Endothelial cell of umbilical vein (primary cell): ENCODE data around the gene MAGI3. TPM values are rescaled to one million over a fixed set of nuclear protein-coding genes. Genes with fewer than 3 reads are reported as not detected.

Experiments used
- BruUV-seq: library from RNA; stranded (reverse); fragments of 400-500 nt; replicated peaks from 2 replicates; lab custom pipeline; 2021; lab: Mats Ljungman, UMichigan
- CTCF ChIA-PET: fragments of 300-600, 350-600 bp; sonication (Branson Sonifier 250); formaldehyde crosslinking; loops from one replicate; lab custom pipeline; 2021; ENCODE audit warnings: antibody characterized with exemption, inconsistent platforms; lab: Charles Lee
- POLR2A ChIA-PET: fragments of 300-600, 350-600 bp; sonication (Branson Sonifier 250); formaldehyde crosslinking; loops from one replicate; lab custom pipeline; 2021; ENCODE audit warnings: antibody characterized with exemption, inconsistent platforms; lab: Charles Lee
- DNase-seq: peaks from one replicate; pipeline ENCODE4 v3.0.0-alpha.2; 2011; ENCODE audit warnings: low read depth, low spot score
- FAIRE-seq: peaks from 2 replicates; lab custom pipeline; 2011; peaks lifted over from hg19 to GRCh38; lab: Jason Lieb, UNC
- H2AFZ ChIP-seq: 2 replicates; pipeline ENCODE4 v1.6.0; 2012; ENCODE audit warnings: low read depth, low read length, control low read depth, inconsistent platforms
- H3K27ac ChIP-seq: 2 replicates; pipeline ENCODE4 v1.5.1; 2011; ENCODE audit warnings: low read depth, mild to moderate bottlenecking, control low read depth, low read length, moderate library complexity; ENCODE audit not compliant: insufficient read depth
- H3K27me3 ChIP-seq, 2 experiments: 2 replicates each; pipeline versions ENCODE4 v1.6.0 to v1.6.1; 2011; ENCODE audit warnings: low read length in 2 of 2, mixed read lengths in 1 of 2; ENCODE audit not compliant: control insufficient read depth in 2 of 2, insufficient read depth in 2 of 2
- H3K36me3 ChIP-seq, 2 experiments: 2 replicates in 1 of 2; 3 replicates in 1 of 2; pipeline ENCODE4 v1.5.1; 2011; ENCODE audit warnings: low read length in 2 of 2, mild to moderate bottlenecking in 1 of 2, moderate library complexity in 1 of 2; ENCODE audit not compliant: control insufficient read depth in 2 of 2, insufficient read depth in 2 of 2; ENCODE audit errors: extremely low read depth in 1 of 2
- H3K4me1 ChIP-seq: 3 replicates; pipeline ENCODE4 v1.5.1; 2011; ENCODE audit warnings: mild to moderate bottlenecking, low read length; ENCODE audit not compliant: control insufficient read depth, insufficient read depth; ENCODE audit errors: extremely low read depth
- H3K4me2 ChIP-seq: 2 replicates; pipeline ENCODE4 v1.6.1; 2011; ENCODE audit warnings: low read length, control low read depth, mixed read lengths; ENCODE audit not compliant: insufficient read depth
- H3K4me3 ChIP-seq, 3 experiments: fragments of 200-600 bp in 1 of 3; sonication (generic), shearing (Covaris generic) in 1 of 3; replicated peaks in 1 of 3; 2 replicates each; pipeline ENCODE4 v1.5.1; 2011 to 2016; ENCODE audit warnings: control low read depth in 3 of 3, low read length in 3 of 3, mild to moderate bottlenecking in 2 of 3, inconsistent platforms in 1 of 3, low read depth in 1 of 3, moderate library complexity in 1 of 3; ENCODE audit not compliant: insufficient read depth in 1 of 3
- H3K79me2 ChIP-seq: 2 replicates; pipeline ENCODE4 v1.6.0; 2012; ENCODE audit warnings: low read length, inconsistent platforms; ENCODE audit not compliant: control insufficient read depth, insufficient read depth
- H3K9ac ChIP-seq: replicated peaks from 2 replicates; pipeline ENCODE3; 2011; ENCODE audit warnings: low read length, control low read depth; ENCODE audit not compliant: insufficient read depth; ENCODE audit errors: extremely low read depth
- H3K9me1 ChIP-seq: replicated peaks from 3 replicates; pipeline ENCODE4 v1.6.0; 2011; ENCODE audit warnings: mild to moderate bottlenecking, low read length; ENCODE audit not compliant: control insufficient read depth, insufficient read depth; ENCODE audit errors: extremely low read depth
- H3K9me3 ChIP-seq: replicated peaks from 2 replicates; pipeline ENCODE4 v1.5.1; 2012; ENCODE audit warnings: low read length, inconsistent platforms; ENCODE audit not compliant: control insufficient read depth, insufficient read depth
- H4K20me1 ChIP-seq: replicated peaks from 2 replicates; pipeline ENCODE3; 2011; ENCODE audit warnings: mild to moderate bottlenecking, low read length; ENCODE audit not compliant: control insufficient read depth, insufficient read depth; ENCODE audit errors: extremely low read depth
- CTCF ChIP-seq, 2 donors: IDR thresholded peaks; 1 replicate in 1 of 2; 2 replicates in 1 of 2; pipeline ENCODE4 v1.5.1; 2011; ENCODE audit warnings: low read length in 2 of 2, mild to moderate bottlenecking in 2 of 2, moderate library complexity in 2 of 2, control low read depth in 1 of 2, inconsistent platforms in 1 of 2, low read depth in 1 of 2; ENCODE audit not compliant: insufficient read depth in 1 of 2; ENCODE audit errors: extremely low read depth in 1 of 2
- EZH2 ChIP-seq: IDR thresholded peaks from 2 replicates; pipeline ENCODE4 v1.6.1; 2012; ENCODE audit warnings: borderline replicate concordance, low read depth, mild to moderate bottlenecking, moderate library complexity, low read length, inconsistent platforms; ENCODE audit not compliant: severe bottlenecking
- FOS ChIP-seq: IDR thresholded peaks from 2 replicates; pipeline ENCODE4 v1.6.1; 2011; ENCODE audit warnings: mild to moderate bottlenecking, low read length, moderate library complexity, borderline replicate concordance; ENCODE audit not compliant: insufficient read depth
- GATA2 ChIP-seq: IDR thresholded peaks from 2 replicates; pipeline ENCODE4 v1.7.0; 2011; ENCODE audit warnings: low read depth, mild to moderate bottlenecking, moderate library complexity, mixed read lengths, low read length; ENCODE audit not compliant: insufficient read length, insufficient read depth
- JUN ChIP-seq: IDR thresholded peaks from 2 replicates; pipeline ENCODE4 v1.6.1; 2011; ENCODE audit warnings: borderline replicate concordance, low read depth; ENCODE audit not compliant: insufficient read length, insufficient read depth
- MAX ChIP-seq: IDR thresholded peaks from 2 replicates; pipeline ENCODE4 v1.6.1; 2011; ENCODE audit not compliant: insufficient read depth, insufficient read length
- MYC ChIP-seq: IDR thresholded peaks from one replicate; pipeline ENCODE4 v1.6.1; 2011; ENCODE audit warnings: mild to moderate bottlenecking, low read depth, low read length
- POLR2A ChIP-seq: IDR thresholded peaks from 2 replicates; pipeline ENCODE4 v1.6.1; 2012; ENCODE audit warnings: low read depth, mild to moderate bottlenecking, control low read depth, low read length
- POLR2AphosphoS5 ChIP-seq: IDR thresholded peaks from 2 replicates; pipeline ENCODE4 v1.6.1; 2012; ENCODE audit warnings: low read depth, mild to moderate bottlenecking, control low read depth, low read length, moderate library complexity; ENCODE audit not compliant: insufficient read depth
- dilution Hi-C: fragments of 300-500 bp; cut with MboI; formaldehyde crosslinking; loops from one replicate; pipeline ENCODE4 v1.15.0; 2019; ENCODE audit warnings: low sequenced_read_pairs; ENCODE audit not compliant: extremely low pct_ligation_motif_present
- intact Hi-C: fragments of 100-400 bp; cut with micrococcal nuclease; formaldehyde crosslinking; loops from one replicate; pipeline ENCODE4 v1.10.0; 2022
- polyA plus RNA-seq, 4 experiments: library from polyadenylated mRNA; depleted of rRNA in 3 of 4; stranded (reverse) in 3 of 4; unstranded in 1 of 4; fragments of >200 nt; gene quantifications; 2 replicates each; pipeline versions ENCODE4 v1.2.1 to v1.2.3, GENCODE V29; 2011 to 2012; ENCODE audit warnings: missing spikeins in 1 of 4
- total RNA-seq: library from RNA; stranded (reverse); gene quantifications from 2 replicates; pipeline ENCODE4 v1.2.3, GENCODE V29; 2021

MAGI3 gene
- total and polyA plus RNA-seq, 2 donors (not counting 3 experiments of a cell fraction or from before 2014, with no cell fraction given), result 2.8 to 16.1 TPM

GRCh38 chr1:113657556-113658063 lies 267.3 kb downstream of the MAGI3 start:
- DNase-seq, result peak; percentile 3
- H3K9me1 ChIP-seq, result no peaks in the 10 kb centered on the region
- H3K9me3 ChIP-seq, result no peaks in the 10 kb centered on the region
- no peak overlapping the region for H2AFZ ChIP-seq
- no peaks in the 10 kb centered on the region for H4K20me1 ChIP-seq
- no peak overlapping the region for H3K9ac ChIP-seq
- intact Hi-C loops (loop anchor here (5.0 kb wide), 1 partner anchor 265 kb away; the partner anchor contains the start of gene MAGI3), dilution Hi-C loops (no loop called here)
- no peak overlapping the region for H3K4me3 ChIP-seq
- ChIA-PET POLR2A (no interaction called here), CTCF (interaction anchor here (0.9 to 1.5 kb wide), 2 partner anchors 13 to 380 kb away, joined by 3 to 4 read pairs; no protein-coding TSS in a partner anchor)
- H3K27me3 ChIP-seq, result no peaks in the 10 kb centered on the region
- H3K79me2 ChIP-seq, result no peaks in the 10 kb centered on the region
- no peak for TF ChIP-seq MAX
- no peak for TF ChIP-seq EZH2
- no peak for TF ChIP-seq JUN
- TF ChIP-seq MYC, result no peak
- TF ChIP-seq GATA2, result no peak
- peaks cover 15% of the 10 kb centered on the region for H3K4me1 ChIP-seq
- H3K27ac ChIP-seq, result no peak overlapping the region
- H3K36me3 ChIP-seq, result no peaks in the 10 kb centered on the region
- no peak for FAIRE-seq
- no peak overlapping the region for H3K4me2 ChIP-seq
- BruUV-seq, result no TSS peak

- intact Hi-C loops (loop anchor here (5.0 kb wide), 1 partner anchor 267 kb away; the partner anchor contains the start of gene MAGI3), dilution Hi-C loops (no loop called here)
- DNase-seq (peak; percentile 83), FAIRE-seq (peak; percentile 88)
- Histone ChIP-seq H3K9ac (peak overlapping the region; percentile 25), H3K27me3 (no peaks in the 10 kb centered on the region), H3K4me3 (peak overlapping the region in 2 of 3 experiments; percentile 2 to 7), H3K4me1 (peaks cover 15% of the 10 kb centered on the region), H3K9me1 (no peaks in the 10 kb centered on the region), H4K20me1 (no peaks in the 10 kb centered on the region), H3K4me2 (peak overlapping the region; percentile 73), H3K79me2 (no peaks in the 10 kb centered on the region), H3K9me3 (no peaks in the 10 kb centered on the region), H2AFZ (peak overlapping the region; percentile 90), H3K27ac (peak overlapping the region; percentile 72), H3K36me3 (no peaks in the 10 kb centered on the region)
- ChIA-PET POLR2A (interaction anchor here (0.9 kb wide), 1 partner anchor 24 kb away, joined by 3 read pairs; no protein-coding TSS in a partner anchor), CTCF (interaction anchor here (1.3 kb wide), 1 partner anchor 20 kb away, joined by 4 read pairs; no protein-coding TSS in a partner anchor)
- no peak for TF ChIP-seq CTCF (IDR thresholded peaks at IDR 0.05; ENCODE audit: extremely low read depth in 1 of 2, insufficient read depth in 1 of 2, low read depth in 1 of 2, low read length in 2 of 2)
- no peak for TF ChIP-seq POLR2A
- TF ChIP-seq JUN, result peak; percentile 3
- TF ChIP-seq GATA2, result peak; percentile 95
- TF ChIP-seq MYC, result no peak
- TF ChIP-seq FOS, result no peak
- peak; percentile 39 for TF ChIP-seq POLR2AphosphoS5
- no peak for TF ChIP-seq MAX
- no TSS peak for BruUV-seq
Observed at GRCh38 chr1:113659035-113659434, 268.7 kb downstream of the MAGI3 start.
